Body of pancreas (tissue), 4 donors: ENCODE measurements around the gene BTNL8.

ENCODE experiments used
- POLR2A ChIP-seq, 3 donors: fragments of 450-650 bp; IDR thresholded peaks; one replicate each; pipeline ENCODE4 v1.6.1; 2016; ENCODE audit warnings: antibody characterized with exemption in 3 of 3, mild to moderate bottlenecking in 2 of 3
- TF ChIP-seq, protein P1 (sequence below), 7 experiments: fragments of 450-650 bp in 4 of 7; fragments of 200-600 bp in 3 of 7; sonication (generic) in 3 of 7; IDR thresholded peaks; one replicate each; pipeline ENCODE4 v1.5.1; 2016 to 2019; ENCODE audit warnings: antibody characterized with exemption in 7 of 7

DNA sequence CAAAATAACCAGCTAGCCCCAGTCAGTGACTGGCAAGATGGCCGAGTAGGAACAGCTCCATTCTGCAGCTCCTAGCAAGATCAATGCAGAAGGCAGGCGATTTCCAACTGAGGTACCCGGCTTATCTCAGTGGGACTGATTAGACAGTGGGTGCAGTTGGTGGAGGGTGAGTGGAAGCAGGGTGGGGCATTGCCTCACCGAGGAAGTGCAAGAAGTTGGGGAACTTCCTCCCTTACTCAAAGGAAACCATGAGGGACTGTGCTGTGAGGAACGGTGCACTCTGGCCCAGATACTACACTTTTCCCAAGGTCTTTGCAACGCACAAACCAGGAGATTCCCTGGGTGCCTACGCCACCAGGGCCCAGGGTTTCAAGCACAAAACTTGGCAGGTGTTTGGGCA, 9.6 kb upstream of the BTNL8 start:
- TF ChIP-seq, protein P1, sequence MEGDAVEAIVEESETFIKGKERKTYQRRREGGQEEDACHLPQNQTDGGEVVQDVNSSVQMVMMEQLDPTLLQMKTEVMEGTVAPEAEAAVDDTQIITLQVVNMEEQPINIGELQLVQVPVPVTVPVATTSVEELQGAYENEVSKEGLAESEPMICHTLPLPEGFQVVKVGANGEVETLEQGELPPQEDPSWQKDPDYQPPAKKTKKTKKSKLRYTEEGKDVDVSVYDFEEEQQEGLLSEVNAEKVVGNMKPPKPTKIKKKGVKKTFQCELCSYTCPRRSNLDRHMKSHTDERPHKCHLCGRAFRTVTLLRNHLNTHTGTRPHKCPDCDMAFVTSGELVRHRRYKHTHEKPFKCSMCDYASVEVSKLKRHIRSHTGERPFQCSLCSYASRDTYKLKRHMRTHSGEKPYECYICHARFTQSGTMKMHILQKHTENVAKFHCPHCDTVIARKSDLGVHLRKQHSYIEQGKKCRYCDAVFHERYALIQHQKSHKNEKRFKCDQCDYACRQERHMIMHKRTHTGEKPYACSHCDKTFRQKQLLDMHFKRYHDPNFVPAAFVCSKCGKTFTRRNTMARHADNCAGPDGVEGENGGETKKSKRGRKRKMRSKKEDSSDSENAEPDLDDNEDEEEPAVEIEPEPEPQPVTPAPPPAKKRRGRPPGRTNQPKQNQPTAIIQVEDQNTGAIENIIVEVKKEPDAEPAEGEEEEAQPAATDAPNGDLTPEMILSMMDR (IDR thresholded peaks at IDR 0.05), result no peak
- no peak for TF ChIP-seq POLR2A (IDR thresholded peaks at IDR 0.05)
